ENCODE data around the gene DDX3X. TPM values are rescaled to one million over a fixed set of nuclear protein-coding genes. Genes with fewer than 3 reads are reported as not detected.
"Not testable (repeated sequence)": the region's sequence is repeated elsewhere in the genome, so short reads cannot be mapped to it uniquely, and the experiment has no call there.

DDX3X gene
- total RNA-seq, 1 experiment from 2014 or later: 266 TPM

DNA sequence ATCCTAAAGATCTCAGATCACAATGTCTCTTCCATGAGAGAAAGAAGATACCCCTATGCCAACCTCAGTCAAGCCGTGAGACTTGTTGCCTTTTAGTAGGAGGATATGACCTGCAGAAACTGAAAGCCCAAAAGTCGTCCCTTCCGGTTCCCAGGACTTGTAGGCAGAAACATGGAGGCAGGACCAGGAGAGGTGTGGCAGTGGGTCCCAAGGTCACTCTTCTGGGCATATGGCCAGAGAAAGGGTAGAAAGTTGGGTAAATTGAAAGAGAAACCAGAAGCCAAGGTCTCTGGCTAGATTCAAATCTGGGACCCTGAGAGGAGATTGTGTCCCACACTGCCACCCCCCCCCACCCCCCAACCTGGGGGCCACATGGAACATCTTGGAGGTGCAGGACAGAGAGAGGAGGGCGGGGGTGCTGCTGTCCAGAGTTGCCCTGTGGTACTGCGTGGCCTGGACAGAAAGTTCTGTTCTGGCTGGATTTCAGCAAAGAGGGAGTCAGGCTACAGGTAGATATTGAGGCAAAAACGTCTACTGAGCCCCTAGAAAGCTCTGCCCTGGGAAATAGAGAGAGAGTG is 55.4 kb downstream of the DDX3X start:
- Histone ChIP-seq H3K9me3 (ENCODE audit: control insufficient read depth, insufficient read depth, low read depth, low read length) (no peaks in the 10 kb centered on the region), H3K27ac (ENCODE audit: low read length) (no peak overlapping the region), H3K4me1 (ENCODE audit: control insufficient read depth, insufficient read depth, low read length) (no peaks in the 10 kb centered on the region; the same call in 1 of the 2 replicates), H3K4me3 (ENCODE audit: low read depth in 2 of 2, low read length in 2 of 2) (no peak overlapping the region), H3K27me3 (ENCODE audit: control insufficient read depth, insufficient read depth, low read length) (no peaks in the 10 kb centered on the region), H3K36me3 (ENCODE audit: control insufficient read depth, insufficient read depth, low read length) (no peaks in the 10 kb centered on the region)
- CTCF ChIA-PET: no interaction called here
- no TSS peak for BruUV-seq (replicated peaks)
- intact Hi-C loops (cut with micrococcal nuclease; ENCODE audit: unreplicated experiment) (no loop called here), in situ Hi-C loops (cut with HindIII; ENCODE audit: low pct_unique_long_range_greater_than_20kb, low sequenced_read_pairs) (no loop called here)
- POLR2A ChIA-PET: no interaction called here
- DNase-seq (ENCODE audit: low read depth, low spot score): no peak
- ATAC-seq: no peak
- TF ChIP-seq, protein P1, sequence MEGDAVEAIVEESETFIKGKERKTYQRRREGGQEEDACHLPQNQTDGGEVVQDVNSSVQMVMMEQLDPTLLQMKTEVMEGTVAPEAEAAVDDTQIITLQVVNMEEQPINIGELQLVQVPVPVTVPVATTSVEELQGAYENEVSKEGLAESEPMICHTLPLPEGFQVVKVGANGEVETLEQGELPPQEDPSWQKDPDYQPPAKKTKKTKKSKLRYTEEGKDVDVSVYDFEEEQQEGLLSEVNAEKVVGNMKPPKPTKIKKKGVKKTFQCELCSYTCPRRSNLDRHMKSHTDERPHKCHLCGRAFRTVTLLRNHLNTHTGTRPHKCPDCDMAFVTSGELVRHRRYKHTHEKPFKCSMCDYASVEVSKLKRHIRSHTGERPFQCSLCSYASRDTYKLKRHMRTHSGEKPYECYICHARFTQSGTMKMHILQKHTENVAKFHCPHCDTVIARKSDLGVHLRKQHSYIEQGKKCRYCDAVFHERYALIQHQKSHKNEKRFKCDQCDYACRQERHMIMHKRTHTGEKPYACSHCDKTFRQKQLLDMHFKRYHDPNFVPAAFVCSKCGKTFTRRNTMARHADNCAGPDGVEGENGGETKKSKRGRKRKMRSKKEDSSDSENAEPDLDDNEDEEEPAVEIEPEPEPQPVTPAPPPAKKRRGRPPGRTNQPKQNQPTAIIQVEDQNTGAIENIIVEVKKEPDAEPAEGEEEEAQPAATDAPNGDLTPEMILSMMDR (IDR thresholded peaks at IDR 0.05): no peak
- TF ChIP-seq TCF7L2 (IDR thresholded peaks at IDR 0.05; ENCODE audit: low read depth, low read length) (no peak), POLR2AphosphoS5 (IDR thresholded peaks at IDR 0.05; ENCODE audit: low read depth, low read length) (no peak), SIN3A (IDR thresholded peaks at IDR 0.05; ENCODE audit: borderline replicate concordance, insufficient read depth, low read depth, low read length) (no peak)
- TF ChIP-seq, protein P2, sequence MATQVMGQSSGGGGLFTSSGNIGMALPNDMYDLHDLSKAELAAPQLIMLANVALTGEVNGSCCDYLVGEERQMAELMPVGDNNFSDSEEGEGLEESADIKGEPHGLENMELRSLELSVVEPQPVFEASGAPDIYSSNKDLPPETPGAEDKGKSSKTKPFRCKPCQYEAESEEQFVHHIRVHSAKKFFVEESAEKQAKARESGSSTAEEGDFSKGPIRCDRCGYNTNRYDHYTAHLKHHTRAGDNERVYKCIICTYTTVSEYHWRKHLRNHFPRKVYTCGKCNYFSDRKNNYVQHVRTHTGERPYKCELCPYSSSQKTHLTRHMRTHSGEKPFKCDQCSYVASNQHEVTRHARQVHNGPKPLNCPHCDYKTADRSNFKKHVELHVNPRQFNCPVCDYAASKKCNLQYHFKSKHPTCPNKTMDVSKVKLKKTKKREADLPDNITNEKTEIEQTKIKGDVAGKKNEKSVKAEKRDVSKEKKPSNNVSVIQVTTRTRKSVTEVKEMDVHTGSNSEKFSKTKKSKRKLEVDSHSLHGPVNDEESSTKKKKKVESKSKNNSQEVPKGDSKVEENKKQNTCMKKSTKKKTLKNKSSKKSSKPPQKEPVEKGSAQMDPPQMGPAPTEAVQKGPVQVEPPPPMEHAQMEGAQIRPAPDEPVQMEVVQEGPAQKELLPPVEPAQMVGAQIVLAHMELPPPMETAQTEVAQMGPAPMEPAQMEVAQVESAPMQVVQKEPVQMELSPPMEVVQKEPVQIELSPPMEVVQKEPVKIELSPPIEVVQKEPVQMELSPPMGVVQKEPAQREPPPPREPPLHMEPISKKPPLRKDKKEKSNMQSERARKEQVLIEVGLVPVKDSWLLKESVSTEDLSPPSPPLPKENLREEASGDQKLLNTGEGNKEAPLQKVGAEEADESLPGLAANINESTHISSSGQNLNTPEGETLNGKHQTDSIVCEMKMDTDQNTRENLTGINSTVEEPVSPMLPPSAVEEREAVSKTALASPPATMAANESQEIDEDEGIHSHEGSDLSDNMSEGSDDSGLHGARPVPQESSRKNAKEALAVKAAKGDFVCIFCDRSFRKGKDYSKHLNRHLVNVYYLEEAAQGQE (IDR thresholded peaks at IDR 0.05; ENCODE audit: insufficient read depth in 1 of 2, low read depth in 2 of 2, low read length in 1 of 2): no peak

- H3K27ac ChIP-seq (ENCODE audit: low read length); CTCF ChIA-PET; ATAC-seq; H3K27me3 ChIP-seq (ENCODE audit: control insufficient read depth, insufficient read depth, low read length); H3K4me3 ChIP-seq (ENCODE audit: low read depth in 2 of 2, low read length in 2 of 2); intact Hi-C loops (cut with micrococcal nuclease; ENCODE audit: unreplicated experiment); H3K36me3 ChIP-seq (ENCODE audit: control insufficient read depth, insufficient read depth, low read length); H3K4me1 ChIP-seq (ENCODE audit: control insufficient read depth, insufficient read depth, low read length); H3K9me3 ChIP-seq (ENCODE audit: control insufficient read depth, insufficient read depth, low read depth, low read length); BruUV-seq (replicated peaks); DNase-seq (ENCODE audit: low read depth, low spot score); in situ Hi-C loops (cut with HindIII; ENCODE audit: low pct_unique_long_range_greater_than_20kb, low sequenced_read_pairs); POLR2A ChIA-PET: not testable (repeated sequence)
These were observed 56.6 kb downstream of the DDX3X start for GRCh38 chrX:41390576-41390975.

DNA sequence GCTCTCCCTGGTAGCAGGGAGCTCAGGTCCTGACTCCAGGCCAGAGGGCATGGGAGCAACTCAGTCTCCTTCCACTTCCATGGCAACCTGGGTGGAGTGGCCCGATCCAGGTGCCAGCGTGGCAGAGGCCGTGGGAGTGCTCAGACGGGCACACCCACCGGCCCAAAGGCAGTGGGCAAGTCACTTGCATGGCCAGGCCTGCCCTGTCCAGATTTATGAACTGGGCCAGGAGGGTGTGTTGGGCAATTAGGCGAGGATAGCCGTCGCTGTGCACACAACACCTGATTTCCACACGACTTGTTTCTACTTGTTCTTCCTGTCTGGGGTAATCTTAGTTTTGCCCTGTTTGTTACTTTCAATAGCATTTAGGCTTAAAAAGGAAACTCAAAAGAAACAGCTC is 57.6 kb downstream of the DDX3X start:
- intact Hi-C loops (cut with micrococcal nuclease; ENCODE audit: unreplicated experiment) (no loop called here), in situ Hi-C loops (cut with HindIII; ENCODE audit: low pct_unique_long_range_greater_than_20kb, low sequenced_read_pairs) (no loop called here)
- Histone ChIP-seq H3K27me3 (ENCODE audit: control insufficient read depth, insufficient read depth, low read length) (no peaks in the 10 kb centered on the region), H3K9me3 (ENCODE audit: control insufficient read depth, insufficient read depth, low read depth, low read length) (no peaks in the 10 kb centered on the region), H3K4me3 (ENCODE audit: low read depth in 2 of 2, low read length in 2 of 2) (no peak overlapping the region), H3K27ac (ENCODE audit: low read length) (no peak overlapping the region), H3K36me3 (ENCODE audit: control insufficient read depth, insufficient read depth, low read length) (no peaks in the 10 kb centered on the region), H3K4me1 (ENCODE audit: control insufficient read depth, insufficient read depth, low read length) (no peaks in the 10 kb centered on the region; the same call in 1 of the 2 replicates)
- no peak for TF ChIP-seq POLR2AphosphoS5 (IDR thresholded peaks at IDR 0.05; ENCODE audit: low read depth, low read length)
- no peak for TF ChIP-seq TCF7L2 (IDR thresholded peaks at IDR 0.05; ENCODE audit: low read depth, low read length)
- no peak for TF ChIP-seq SIN3A (IDR thresholded peaks at IDR 0.05; ENCODE audit: borderline replicate concordance, insufficient read depth, low read depth, low read length)
- TF ChIP-seq, protein P2 (IDR thresholded peaks at IDR 0.05; ENCODE audit: insufficient read depth in 1 of 2, low read depth in 2 of 2, low read length in 1 of 2): no peak
- TF ChIP-seq, protein P1 (IDR thresholded peaks at IDR 0.05): no peak
- ChIA-PET CTCF (no interaction called here), POLR2A (no interaction called here)
- DNase-seq (ENCODE audit: low read depth, low spot score): no peak
- BruUV-seq (replicated peaks): no TSS peak
- no peak for ATAC-seq

All from Panc1 (cell line).